GM19468 (cell line): Measurements from ENCODE around the gene EFCAB6.

Experiments
- ATAC-seq: cut with Tn5 transposase; IDR thresholded peaks from one replicate; pipeline ENCODE4 v1.9.1; 2021; ENCODE audit warnings: mild to moderate bottlenecking, moderate library complexity, moderate number of reproducible peaks; ENCODE audit not compliant: unreplicated experiment; ENCODE audit errors: extremely low read depth

Gene EFCAB6

GRCh38 chr22:43652845-43653244 lies 159.3 kb downstream of the EFCAB6 start:
- no peak for ATAC-seq

DNA sequence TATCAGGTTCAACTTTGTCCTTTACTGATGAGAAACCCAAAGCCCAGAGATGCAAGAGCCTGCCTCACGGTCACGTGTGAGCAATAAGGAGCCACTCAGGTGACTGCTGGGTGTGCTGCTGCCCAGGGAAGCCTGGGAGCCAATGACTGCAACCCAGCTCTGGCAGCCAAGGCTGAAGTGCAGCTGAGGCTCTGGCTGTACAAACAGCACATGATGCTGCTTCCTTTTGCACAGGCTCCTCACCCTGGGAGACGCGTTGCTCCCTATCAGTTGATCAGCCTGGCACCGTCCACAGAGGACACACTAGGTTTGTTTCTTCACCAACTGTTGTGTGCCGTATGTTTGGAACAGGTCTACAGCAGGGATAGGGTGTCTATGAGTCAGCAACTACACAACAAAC lies 168.7 kb downstream of the EFCAB6 start:
- ATAC-seq = no peak

DNA sequence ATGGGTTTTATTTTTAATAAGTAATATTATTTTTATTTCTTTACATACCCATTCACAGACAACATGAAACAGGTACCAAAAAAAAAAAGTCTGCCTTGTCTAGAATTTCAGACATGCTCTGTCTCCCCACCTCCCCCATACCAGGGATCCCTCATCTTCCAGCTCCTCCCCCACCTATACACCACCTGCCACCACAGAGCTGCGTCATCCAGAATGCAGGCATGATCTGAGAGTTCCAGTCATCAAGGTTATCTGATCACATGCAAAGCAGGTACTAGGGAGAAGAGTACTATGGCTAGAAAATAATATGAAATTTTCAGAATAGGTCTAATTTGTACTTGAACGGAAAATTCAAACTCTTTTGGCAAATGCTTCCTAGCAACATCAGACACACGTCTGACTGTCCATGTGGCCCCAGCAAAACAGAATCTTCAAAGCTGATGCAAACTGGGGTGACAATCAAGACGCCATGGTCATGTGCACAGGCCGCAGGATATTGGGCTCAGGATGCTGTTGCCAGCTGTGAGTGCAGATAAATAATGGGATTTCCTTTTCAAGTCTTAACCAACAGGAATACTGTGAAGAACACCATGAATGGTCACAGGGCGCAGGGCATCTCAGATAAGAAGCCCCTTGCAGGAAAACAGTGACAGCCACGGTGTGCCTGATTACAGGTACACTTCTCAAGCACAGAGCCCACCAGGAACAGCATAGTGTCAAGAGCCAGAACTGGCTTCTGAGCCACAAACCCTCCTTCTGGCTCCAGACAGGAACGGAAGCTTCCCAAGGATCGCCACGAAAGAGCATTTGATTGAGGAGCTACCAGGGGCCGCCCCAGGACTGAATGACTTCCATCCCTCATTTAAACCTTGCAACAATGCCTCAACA lies 169.5 kb downstream of the EFCAB6 start:
- no peak for ATAC-seq

- no peak for ATAC-seq
Measured at GRCh38 chr22:43639228-43639948, 172.7 kb downstream of the EFCAB6 start.

DNA sequence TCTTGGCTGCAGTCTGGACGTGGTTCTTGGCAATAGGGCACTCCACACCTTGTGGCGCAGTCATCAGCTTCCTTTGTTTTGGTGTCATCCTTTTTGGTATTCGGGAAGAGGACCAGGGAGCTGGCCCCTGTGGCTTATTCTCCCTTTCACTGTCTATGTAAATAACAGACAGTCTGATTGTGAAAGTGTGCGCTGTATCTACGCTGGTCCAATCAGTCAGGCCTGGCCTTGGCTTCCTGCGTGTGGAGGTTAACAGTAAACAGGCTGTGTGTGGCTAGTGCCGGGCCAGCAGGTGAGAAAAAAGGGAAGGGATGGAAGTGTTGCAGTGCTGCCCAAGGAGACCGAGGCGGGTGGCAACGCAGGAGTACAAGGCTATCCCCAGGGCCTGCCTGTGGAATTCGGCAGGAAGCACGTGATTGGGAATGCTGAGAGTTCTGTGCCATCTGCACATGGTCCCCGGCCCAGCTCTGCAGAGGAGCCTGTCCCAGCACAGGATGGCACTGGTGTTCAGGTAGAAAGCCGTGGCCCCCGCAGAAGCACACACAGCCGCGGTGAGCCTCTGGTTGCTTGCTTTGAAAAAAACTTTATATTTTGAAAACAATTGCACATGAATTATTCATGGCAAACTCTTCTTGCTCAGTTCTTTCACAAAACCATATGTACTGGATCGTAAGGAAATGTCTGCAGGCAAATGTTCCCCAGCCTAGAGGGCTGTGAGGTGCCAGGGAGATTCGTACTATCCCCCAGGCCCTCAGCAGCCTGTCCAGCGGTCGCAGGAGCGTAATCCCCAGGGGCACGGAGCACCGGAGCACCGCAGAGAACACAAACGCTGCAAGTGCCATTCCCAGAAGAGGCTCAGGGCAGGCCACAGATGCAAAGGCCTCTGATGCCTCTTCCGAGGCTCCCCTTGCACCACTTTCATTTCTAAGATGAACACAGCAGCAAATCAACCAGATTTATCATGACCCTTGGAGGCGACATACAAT lies 174.5 kb downstream of the EFCAB6 start:
- no peak for ATAC-seq

DNA sequence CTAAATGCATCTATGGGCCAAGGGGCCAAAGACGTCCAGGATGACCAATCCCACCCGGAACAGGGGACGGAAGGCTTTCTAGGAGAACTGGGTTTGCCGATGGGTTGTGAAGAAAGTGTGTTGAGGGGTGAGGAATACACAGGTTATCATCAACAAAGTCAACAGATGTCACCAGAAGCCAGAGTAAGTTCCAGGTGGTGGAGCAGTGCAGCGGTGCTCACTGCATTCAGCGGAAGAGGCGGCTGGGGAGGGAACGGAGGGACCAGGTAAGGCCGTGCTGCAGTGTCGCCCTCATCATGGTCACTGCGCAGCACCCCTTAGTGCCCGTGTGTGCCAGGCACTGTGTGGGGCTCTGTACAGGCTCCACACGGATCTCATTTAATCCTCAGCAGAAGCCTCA lies 176.0 kb downstream of the EFCAB6 start:
- ATAC-seq = no peak

GRCh38 chr22:43635101-43635500 lies 177.0 kb downstream of the EFCAB6 start:
- no peak for ATAC-seq

GRCh38 chr22:43634316-43634715 lies 177.8 kb downstream of the EFCAB6 start:
- ATAC-seq = no peak

GRCh38 chr22:43633631-43634285 lies 178.3 kb downstream of the EFCAB6 start:
- no peak for ATAC-seq

DNA sequence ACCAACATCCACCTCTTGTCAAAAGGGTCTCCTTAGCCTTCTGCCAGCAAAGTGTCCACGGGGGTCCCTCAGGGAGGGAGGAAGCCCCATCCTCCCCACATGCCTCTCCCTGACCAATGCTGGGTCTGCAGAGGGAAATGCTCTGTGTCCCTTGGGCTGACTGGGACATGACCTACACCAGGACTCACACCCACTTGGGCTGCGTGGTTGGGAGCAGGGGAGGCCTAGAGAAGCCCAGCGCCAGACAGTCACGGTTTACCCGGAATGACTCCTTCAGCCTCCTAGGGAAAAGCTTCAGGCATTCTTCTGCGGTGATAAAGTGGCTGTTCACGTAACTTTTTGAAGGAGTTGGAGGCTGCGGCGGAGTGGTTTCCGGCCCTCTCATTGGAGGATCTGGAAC lies 180.3 kb downstream of the EFCAB6 start:
- no peak for ATAC-seq

- ATAC-seq = no peak
Measured at GRCh38 chr22:43631201-43631600, 180.9 kb downstream of the EFCAB6 start.

GRCh38 chr22:43630451-43630850 lies 181.7 kb downstream of the EFCAB6 start:
- no peak for ATAC-seq

DNA sequence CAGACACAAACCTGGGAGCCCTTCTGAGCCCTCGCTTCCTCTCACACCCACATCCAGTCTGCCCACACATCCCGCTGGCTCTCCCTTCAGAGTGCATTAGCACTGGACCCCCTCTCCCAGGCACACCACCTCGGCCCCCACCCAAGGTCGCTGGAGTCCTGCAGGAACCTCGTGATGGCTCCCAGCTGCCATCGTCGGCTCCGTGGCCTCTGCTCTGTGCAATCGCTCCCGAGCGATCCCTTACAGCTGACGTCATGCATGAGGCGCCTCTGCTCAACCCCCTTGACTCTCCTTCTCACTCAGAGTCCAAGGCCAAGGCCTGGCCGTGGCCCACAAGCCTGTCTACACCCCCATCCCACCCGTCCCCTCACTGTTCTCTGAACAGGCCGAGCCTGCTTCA lies 183.9 kb downstream of the EFCAB6 start:
- ATAC-seq = no peak

GRCh38 chr22:43627485-43628213 lies 184.5 kb downstream of the EFCAB6 start:
- no peak for ATAC-seq

DNA sequence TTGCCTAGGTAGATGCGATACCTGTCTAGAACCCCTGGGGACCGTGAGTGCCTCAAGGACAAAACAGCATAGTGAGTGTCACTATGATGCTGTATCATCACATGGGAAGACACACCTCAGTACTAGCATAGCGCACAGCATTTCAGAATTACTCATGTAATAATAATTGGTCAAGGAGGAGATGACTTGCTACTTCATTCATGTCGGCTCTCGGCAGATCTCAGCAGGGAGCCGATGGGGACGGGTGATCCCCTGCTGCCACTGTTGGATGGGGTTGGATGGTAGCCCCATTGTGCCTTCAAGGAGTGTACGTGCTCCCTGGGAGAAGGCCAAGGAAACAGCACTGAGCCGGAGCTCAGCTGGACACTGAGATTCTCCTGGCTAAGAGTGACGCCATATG lies 186.9 kb downstream of the EFCAB6 start:
- no peak for ATAC-seq

DNA sequence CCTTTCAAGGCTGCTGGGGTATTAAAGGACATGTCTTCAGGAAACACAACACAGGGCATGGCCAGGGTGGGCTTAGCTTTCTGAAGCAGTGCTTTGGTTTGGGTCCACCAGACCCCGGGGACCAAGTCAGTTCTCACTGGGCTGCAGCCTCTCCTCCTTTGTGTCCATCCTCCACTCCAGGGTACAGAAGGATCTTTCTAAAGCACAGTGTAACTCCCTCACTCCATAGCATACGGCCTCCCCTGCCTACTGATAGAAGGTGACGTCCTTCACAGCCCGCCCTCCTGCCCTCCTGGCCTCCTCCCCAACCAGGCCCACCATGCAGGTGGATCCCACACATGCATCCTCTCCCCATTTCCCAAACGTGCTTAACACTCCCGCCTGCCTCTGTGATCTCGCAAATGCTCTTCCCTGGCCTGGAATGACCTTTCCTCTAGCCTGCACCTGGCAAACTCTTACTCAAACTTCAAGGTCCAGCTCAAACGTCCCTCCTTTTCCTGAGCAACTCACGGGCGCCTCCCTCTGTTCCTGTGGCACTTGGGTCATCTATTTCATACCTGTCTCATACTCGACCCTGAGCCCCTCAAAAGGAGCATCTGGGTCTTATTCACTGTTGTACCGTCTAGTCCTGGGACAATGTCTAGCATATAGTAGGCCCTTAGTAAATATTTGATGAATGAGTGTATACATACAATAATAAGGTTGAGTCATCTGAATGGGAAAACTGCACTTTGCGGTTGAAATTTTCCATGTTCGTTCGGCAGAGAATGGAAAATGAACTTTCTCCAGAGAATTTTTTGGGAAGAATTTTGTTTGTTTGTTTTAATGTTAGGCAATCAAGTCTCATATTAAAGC lies 187.7 kb downstream of the EFCAB6 start:
- no peak for ATAC-seq

DNA sequence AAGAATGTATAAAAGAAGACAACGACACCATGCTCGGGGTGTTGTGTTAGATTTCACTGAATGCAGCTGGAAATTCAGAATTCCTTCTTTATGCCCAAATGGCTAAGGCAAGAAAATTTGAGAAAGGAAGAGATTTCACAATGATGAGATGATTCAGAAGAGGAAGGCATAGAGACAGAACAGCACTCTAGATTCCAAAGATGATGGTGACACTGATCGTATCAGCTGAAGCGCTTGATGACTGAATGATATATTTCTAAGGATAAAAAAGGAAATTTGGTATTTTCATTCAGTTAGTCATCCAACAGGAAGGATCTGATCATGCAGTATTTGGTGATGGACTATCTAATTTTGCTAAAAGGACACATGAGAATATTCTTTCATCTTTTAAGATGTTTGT lies 189.2 kb downstream of the EFCAB6 start:
- ATAC-seq = no peak

GRCh38 chr22:43620197-43620596 lies 191.9 kb downstream of the EFCAB6 start:
- no peak for ATAC-seq
